Myocyte (in vitro differentiated cells): ENCODE data around the gene HOXB13. TPM values are rescaled to one million over a fixed set of nuclear protein-coding genes. Genes with fewer than 3 reads are reported as not detected.

Source experiments
- DNase-seq: peaks from one replicate; pipeline ENCODE4 v3.0.0-alpha.2; 2012; ENCODE audit warnings: low read depth
- polyA plus RNA-seq: library from polyadenylated mRNA; unstranded; fragments of >200 nt; gene quantifications from one replicate; pipeline ENCODE4 v1.2.1, GENCODE V29; 2012; ENCODE audit warnings: missing spikeins
- total RNA-seq: library from RNA; depleted of rRNA; stranded (reverse); fragments of >200 nt; gene quantifications from 2 replicates; pipeline ENCODE4 v1.2.3, GENCODE V29; 2014

The HOXB13 gene
- 1.3 and 1.5 TPM in 2 replicates for total RNA-seq
- polyA plus RNA-seq, result 0.93 TPM

- DNase-seq, result peak; percentile 75
These were observed at the start of gene HOXB13 for GRCh38 chr17:48728232-48729231. HOXB13 (minus strand) TSS chr17:48728750; CDS start chr17:48728593, 157 bp downstream.

GRCh38 chr17:48776602-48777001 is 48.1 kb upstream of the HOXB13 start:
- DNase-seq, result no peak

DNA sequence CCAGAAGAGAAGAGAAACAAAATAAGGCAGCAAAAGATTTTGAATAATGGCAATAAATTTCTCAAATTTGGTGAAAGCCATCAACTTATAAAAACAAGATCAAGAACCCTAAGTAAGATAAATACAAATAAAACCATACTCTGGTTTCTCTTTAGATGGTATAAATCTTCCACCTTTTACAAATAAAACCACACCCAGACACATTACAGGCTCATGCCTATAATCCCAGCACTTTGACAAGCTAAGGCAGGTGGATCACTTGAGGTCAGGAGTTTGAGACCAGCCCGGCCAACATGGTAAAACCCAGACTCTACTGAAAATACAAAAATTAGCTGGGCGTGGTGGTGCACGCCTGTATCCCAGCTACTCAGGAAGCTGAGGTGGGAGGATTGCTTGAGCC is 44.7 kb upstream of the HOXB13 start:
- no peak for DNase-seq

DNA sequence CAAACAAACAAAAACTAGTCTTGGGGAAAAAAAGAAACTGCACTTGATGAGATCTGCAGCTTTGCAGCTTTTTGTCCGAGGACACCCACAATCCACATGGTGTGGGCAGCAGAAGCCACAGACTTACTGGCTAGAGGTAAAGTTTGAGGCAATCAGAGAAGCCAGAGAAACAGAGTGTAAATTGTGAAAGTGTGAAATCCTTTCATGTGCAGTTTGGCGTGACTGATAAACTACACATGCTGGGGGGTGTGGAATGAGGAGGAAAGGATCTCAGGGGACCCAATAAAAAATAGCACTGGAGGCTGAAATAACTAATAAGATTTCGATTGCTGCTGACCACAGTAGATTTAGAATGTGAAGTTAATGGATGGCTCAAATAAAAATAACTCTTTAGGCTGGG is 42.4 kb upstream of the HOXB13 start:
- DNase-seq, result no peak

DNA sequence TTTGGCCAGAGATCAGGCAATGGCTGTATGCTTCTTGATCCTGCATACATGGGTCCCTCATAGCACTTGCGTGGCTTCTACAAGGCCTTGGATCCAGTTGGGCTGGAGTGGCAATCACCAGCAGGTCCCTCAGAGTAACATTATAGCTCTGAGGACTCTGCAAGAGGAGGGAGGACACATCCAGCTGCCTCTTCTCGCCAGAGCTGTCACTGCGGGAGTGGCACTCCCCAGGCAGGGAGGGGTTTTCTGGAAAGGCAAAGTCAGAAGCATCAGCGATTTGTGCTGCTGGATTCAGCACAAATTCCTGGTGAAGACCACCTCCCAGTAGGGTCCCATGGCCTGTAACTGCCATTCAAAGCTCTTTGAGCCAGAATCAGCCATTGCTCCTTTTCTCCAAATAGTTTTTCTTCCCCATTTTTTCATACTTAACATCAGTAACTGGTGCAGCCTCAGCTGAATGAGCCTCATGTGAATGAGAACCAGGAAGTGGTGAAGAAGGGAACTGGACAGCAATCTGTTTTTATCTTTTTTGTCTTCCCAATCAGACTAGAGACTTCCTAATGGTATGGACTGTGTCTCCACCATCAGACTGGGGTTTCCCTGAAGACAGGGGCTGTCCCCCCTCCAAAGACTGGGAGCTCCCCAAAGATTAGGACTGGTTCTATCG is 40.6 kb upstream of the HOXB13 start:
- DNase-seq, result peak; percentile 35

- no peak for DNase-seq
These were observed 38.8 kb upstream of the HOXB13 start for GRCh38 chr17:48767263-48767774.

GRCh38 chr17:48761114-48761513 is 32.6 kb upstream of the HOXB13 start:
- no peak for DNase-seq

- DNase-seq, result no peak
These were observed 31.9 kb upstream of the HOXB13 start for GRCh38 chr17:48760411-48760810.

DNA sequence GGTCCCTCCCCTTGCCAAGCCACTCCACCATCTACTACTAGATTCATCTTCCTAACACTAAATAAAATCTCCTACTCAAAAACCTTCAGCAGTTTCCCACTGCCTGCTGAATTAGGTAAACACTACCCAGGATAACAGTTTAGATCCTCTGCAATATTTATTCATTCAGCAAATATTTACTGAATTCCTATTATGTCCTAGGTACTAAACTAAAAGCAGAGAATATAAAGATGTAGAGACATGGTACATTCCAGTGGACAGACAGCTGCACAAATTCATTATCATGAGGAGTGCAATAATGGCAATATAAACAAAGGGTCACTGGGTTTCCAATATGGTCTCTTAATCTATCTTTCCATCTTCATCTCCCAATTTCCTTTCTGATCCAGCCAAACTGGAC is 30.7 kb upstream of the HOXB13 start:
- no peak for DNase-seq

DNA sequence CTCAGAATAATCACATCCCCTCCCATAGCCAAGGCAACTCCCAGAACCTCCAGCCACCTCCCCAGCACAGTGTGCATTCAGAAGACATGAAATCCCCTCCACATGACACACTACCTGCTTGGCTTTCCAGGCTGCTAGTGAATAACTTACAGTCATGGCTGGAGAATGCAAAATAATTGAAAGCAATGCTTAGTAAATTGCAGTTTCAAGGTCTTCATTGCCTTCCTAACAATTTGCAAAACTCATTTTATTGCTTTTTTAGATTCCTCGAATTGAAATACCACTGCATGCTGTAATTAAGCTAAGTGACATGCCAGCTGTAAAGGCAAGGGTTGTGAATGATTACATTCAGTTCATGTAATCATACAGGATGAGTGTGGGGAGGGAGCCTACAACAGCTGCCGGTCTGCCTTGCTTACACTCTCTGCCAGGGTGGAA is 29.0 kb upstream of the HOXB13 start:
- no peak for DNase-seq

DNA sequence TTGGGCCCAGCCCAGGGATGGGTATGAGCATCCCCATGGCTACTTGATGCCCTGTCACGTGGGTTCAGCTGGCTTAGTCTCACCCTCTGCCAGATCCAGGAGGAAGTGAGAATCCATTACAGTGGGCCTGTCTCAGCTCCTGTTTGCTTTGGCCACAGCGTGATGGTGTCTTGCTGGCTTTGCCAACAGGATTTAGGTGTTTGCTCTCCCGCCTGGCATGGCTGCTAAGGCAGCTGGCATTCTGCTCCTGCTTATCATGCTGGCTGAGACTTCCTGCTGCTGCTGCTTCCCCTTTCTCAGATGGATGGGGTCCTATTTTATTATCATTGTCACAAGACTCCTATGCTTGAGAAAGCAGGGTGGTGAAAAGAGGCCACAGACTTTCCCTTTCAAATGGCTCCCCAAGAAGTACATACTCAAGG is 28.3 kb upstream of the HOXB13 start:
- no peak for DNase-seq

DNA sequence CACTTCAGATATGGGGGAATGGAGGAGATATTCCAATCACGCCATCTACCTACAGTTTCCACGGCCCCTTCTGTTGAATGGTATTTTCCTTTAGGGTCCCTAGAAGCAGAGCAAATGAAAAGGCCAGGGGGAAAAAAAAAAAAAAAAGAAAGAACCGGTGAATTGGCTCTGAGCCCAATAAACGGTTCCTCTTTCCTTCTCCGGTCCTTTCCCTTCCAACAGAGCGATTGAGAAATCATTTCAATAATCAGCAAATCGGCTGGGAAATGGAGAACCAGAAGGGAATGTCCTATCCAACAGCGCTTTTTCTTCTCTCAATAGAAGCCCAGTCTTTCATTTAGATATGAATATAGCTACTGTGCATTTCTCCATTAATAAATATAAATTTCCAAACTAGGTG is 26.8 kb upstream of the HOXB13 start:
- no peak for DNase-seq

- DNase-seq, result no peak
These were observed 26.1 kb upstream of the HOXB13 start for GRCh38 chr17:48754500-48755261.

DNA sequence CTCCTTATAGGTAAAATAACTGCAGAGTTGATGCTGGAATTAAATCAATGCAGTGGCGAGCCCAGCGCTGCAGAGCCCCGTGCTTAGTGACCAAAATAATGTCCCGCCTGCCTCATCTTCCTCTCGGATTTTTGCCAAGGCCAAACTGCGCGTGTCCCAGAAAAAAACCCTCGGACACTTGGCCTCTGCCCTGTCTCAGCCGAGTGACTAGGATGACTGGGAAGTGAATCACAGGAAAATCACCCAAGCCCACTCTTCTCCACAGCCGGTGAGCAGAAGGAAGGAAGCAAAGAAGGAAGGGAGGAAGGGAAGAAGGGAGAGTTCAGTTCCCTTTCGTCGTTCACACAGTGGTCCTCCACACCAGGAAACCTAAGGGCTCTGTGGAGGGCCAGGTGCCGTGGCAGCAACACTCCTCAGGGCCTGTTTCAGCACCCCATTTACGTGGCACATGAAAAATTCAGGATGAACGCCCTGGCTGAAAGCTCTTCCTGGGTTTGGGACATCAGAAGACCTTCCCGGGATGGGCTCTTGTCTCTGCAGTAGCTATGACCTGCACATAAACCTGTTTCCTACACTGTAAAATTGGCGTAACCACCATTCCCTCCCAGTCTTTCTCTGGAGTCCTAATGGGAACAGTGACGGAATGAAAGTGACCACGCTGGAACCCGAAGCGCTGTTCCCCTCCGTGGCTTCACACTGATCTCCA is 25.4 kb upstream of the HOXB13 start:
- peak; percentile 82 for DNase-seq

DNA sequence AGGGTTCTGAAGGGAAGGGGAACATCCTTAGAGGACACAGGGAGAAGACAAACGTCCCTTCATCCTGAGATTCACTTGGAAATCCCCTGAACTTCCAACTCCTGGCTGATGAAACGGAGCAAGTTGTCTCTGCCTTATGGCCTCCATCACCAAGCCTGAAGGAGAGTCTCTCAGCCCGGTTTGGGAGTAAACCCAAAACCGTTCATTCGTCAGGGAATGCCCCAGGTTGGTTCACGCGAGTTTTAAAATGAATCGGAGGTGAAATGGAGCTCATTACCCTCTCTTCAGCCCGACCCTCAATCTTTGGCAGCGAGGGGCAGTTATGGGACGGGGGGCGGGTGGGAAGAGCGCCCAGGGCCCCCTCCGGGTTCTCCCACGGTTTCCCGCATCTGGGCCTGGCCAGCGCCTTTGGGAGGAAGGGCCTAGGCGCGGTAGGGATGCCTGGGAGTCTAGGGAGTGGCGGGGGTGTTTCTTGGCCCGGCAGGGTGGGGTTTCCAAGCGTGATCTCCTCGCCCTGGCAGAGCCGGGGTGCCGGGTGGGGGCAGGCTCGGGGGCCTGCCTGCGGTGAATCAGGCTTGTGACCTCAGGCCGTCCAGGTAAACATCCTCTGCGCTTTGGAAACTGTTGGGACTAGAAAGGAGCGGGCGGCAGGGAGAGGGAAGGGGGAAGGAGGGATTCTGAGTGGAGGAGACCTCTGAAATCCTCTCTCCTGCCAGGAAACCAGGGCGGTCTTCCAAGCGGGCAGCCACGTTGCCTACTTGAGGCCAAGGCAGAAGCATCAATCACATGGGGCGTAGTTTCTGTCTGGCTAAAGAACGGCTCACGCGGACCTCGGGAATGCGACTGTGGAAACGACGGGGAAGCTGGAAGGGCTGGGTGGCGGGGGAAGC is 24.1 kb upstream of the HOXB13 start:
- DNase-seq, result no peak

- no peak for DNase-seq
These were observed 23.3 kb upstream of the HOXB13 start for GRCh38 chr17:48751733-48752398.

DNA sequence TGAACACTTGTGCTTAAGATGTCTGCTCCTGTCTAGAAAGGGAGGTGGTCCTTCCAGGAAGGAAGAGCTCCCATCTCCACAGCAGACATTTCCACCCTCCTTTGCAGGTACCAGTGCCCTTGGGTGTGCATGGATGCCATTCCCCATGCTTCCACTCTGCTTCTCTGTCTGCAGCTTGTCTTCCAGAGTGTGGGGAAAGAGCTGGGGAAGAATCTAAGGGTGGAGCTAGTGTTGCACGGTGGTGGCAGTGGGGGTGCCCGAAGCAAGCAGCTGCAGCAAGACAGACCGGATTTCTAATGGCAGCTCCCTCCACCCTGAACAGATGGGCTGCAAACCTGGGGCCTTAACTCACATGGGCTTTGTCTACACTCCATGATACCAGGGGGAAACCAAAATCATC is 22.6 kb upstream of the HOXB13 start:
- DNase-seq, result peak; percentile 60

- no peak for DNase-seq
These were observed 21.3 kb upstream of the HOXB13 start for GRCh38 chr17:48749621-48750553.
